GM21619 (cell line): ENCODE measurements around the gene BAG3.
A peak's percentile ranks its signal among the peaks of the same experiment; 100 is the strongest.
"Not testable (repeated sequence)": the region's sequence is repeated elsewhere in the genome, so short reads cannot be mapped to it uniquely, and the experiment has no call there.

Experiments used
- ATAC-seq: cut with Tn5 transposase; IDR thresholded peaks from one replicate; pipeline ENCODE4 v1.9.1; 2021; ENCODE audit not compliant: unreplicated experiment

The BAG3 gene

DNA sequence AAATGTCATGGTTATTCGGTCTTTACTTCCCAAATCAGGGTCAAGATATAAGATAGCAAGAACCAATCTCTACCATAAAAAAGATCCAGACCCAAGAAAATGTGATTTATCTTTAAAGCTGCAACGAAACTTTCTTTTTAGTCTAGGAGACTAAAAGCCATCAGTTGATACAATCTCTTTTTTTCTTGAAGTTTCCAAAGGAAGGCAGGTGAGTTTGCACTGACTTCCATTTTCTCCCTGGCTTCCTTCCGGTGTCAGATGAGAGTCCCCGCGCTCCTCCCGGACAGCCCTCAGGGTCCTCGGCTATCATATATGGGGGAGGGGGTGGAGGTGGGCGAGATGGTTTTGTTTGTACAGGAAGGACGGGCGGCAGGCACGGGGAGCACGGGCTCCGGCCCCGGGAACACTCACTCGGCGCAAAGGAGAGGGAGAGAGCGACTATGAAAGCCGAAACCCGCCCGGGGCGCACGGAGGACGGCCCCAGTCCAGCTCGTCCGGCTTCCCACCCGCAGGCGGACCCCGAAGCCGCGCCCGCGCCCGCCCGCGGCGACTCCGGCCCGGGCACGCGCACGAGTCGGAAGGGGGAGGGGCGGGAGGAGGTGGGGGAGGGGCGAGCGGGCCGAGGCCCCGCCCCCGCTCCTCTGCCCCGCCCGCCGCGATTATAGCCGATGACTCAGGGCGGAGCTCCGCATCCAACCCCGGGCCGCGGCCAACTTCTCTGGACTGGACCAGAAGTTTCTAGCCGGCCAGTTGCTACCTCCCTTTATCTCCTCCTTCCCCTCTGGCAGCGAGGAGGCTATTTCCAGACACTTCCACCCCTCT lies at the start of gene BAG3:
BAG3 (plus strand) TSS at position 689 of the 822 bp plus-strand sequence. CDS start 296 bp downstream, outside the sequence.
- peak; percentile 76 for ATAC-seq

DNA sequence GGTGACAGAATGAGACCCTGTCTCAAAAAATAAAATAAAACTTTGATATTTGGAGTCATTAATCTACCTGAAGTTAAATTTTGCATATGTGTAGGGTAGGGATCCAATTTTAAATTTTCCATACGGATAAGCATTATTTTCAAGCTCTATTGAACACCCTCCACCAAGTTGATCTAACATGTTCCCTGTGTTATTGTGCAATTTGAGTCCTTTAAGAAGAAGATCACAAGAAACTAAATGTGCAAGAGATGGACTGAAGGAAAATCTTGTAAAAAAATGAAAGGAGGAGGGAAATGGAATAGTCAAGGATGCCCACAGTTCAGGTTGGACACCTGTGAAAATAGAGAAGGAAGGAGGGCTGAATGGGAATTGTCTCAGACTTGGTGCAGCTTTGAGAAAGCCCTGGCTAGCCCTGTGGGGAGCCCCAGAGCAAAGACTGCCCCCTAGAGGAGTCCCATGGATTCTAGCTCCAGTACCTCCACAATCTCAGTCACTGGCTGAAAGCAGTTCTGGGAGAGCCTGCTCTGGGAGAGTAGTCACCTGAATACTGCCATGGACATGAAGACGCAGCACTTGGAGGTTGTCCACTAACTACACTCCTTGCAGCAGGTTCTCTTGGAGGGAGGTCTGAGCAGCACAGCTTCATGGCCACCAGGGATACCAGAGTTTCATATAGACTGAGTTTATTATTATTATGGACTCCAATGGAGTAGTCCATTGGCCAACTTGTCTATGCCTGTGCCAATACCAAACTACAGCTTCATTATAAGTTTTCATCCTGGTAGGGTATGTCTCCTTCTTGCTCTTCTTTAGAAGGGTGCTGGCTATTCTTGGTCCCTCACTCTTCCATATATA lies 48.7 kb upstream of the BAG3 start:
- ATAC-seq, result no peak

DNA sequence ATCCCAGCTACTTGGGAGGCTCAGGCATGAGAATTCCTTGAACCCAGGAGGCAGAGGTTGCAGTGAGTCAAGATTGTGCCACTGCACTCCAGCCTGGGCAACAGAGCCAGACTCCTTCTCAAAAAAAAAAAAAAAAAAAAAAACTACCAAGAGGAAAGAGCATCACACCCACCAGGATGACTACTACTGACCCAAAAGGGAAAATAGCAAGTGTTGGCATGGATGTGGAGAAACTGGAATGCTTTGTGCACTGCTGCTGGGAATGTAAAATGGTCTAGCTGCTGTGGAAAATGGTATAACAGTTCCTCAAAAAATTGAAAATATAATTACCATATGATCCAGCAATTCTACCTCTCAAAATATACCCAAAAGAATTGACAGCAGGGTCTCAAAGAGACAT lies 46.7 kb upstream of the BAG3 start:
- no peak for ATAC-seq

DNA sequence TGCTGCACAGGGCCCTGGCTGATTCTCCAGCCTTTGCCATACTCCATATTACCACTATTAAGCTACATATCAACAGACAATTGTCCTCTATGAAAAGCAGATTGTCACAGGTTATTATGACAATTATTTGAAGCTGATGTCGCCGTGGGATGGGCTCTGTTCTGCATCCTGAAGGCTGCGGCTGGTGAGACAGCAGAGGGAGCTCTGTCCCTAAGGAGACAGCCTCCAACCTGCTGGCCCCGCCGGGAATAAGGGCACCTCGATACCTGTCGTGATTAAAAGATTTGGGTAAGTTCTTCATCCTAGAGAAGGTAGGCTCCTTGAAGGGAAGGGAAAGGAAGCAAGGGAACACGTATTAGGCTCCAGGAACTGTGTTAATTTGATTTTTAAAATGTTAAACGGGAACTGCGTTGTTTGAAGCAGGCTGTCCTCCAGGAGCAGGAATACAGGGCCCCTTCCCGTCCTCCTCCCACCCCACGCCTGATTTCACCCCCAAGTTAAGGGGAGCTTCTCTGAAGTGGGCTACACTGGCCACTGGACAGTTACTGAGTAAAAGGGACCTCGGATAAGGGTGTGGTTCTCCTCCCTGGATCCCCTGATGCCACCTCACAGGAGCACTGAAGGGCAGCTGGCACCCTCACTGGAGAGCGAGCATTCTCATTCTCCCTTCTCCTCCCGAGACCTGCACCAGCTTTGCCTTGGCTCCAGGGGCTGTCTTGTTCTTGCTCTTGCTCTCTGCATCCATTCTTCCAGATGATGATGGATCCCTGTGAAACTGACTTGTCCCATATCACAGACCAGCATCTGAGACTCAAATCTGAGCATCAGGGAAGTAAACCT lies 42.6 kb upstream of the BAG3 start:
- no peak for ATAC-seq

DNA sequence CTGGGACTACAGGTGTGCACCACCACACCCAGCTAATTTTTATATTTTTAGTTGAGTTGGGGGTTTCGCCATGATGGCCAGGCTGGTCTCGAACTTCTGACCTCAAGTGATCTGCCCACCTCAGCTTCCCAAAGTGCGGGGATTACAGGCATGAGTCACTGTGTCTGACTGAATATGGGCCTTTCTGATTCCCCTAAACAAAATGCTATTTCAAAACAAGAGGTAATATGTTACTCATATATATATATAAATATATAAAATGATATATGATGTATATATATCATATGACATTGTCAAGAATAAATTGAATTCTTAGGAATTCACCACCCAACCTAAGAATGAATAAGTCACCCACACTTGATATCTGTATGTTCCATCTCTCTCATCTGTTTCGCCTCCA lies 41.7 kb upstream of the BAG3 start:
- ATAC-seq, result no peak

DNA sequence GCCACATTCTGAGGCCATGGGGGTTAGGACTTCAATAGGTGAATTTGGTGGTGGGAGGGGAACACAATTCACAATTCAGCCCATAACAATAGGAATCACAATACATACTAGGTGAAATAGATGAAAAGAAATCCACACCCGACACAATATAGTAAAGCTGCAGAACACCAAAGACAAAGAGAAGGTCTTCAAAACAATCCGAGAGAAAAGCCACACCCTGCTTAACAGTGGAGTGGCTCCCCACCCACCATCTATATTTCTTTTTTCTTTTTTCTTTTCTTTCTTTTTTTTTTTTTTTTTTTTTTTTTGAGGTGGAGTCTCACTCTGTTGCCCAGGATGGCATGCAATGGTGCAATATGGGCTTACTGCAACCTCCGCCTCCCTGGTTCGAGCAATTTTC lies 39.7 kb upstream of the BAG3 start:
- no peak for ATAC-seq

DNA sequence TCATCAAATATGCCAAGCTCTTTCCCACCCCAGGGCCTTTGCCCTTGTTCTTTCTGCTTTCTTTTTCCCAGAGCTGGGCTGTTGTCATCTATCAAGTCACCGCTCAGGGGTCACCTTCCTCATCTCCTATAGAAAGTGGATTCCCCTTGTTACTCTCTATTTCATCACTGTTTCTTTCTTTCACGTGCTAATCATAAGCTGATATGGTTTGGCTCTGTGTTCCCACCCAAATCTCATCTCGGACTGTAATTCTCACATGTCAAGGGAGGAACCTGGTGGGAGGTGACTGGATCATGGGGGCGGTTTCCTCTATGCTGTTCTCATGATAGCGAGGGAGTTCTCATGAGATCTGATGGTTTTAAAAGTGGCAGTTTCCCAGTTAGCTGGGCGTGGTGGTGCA lies 37.4 kb upstream of the BAG3 start:
- no peak for ATAC-seq

DNA sequence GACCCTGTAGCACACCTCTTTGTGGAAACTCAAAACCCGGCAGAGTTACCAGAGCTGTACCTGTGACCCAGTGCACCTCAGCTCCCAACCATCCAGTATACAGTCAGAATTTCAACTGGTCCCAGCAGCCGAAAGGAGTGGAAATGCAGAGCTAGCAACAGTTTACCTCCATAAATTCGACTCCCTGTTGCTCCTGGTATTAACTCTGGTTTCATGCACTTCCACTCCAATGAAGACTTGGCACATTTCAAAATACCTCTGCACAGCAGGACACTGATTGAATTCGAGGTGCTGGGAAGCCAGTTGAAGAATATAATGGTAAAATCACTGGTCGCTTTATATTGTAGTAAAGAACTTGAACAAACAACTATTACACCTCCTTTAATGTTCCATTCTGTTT lies 36.5 kb upstream of the BAG3 start:
- ATAC-seq, result no peak

DNA sequence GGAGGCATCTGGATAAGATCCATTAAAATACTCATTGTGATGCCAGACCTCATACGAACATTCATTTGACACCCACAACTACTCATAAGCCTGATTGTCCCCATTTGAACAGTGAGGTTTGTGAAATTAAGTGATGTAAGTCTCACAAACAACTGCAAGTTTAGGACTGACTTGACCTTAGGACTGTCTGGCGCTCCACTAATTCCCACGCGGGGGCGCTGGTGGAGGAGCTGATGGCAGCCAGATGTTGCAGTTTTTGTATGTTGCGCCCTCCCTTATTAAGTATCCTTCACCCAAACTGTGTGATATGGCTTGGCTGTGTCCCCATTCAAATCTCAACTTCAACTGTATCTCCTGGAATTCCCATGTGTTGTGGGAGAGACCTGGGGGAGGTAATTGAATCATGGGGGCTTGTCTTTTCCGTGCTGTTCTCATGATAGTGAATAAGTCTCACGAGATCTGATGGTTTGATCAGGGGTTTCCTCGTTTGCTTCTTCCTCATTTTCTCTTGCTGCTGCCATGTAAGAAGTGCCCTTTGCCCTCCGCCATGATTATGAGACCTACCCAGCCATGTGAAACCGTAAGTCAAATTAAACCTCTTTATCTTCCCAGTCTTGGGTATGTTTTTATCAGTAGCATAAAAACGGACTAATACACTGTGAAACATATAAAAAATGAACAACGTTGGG lies 34.2 kb upstream of the BAG3 start:
- no peak for ATAC-seq

DNA sequence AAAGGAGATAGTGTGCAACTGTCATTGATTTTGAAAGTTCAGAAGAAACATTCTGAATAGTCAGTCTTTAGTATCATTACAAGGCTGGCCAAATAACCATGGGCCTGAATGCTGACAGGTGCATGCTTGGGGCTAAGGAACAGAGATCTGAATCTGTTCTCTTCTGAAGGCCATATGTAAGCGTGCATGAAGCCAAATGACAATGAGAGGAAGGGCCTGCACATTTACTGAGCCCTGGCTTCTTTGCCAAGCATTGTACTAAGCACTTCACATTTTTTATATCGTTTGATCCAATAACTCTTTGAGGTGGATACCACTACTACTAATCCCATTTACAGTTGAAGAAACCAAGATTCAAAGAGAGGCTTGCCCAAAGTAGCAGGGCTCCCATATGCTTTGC lies 32.0 kb upstream of the BAG3 start:
- no peak for ATAC-seq

DNA sequence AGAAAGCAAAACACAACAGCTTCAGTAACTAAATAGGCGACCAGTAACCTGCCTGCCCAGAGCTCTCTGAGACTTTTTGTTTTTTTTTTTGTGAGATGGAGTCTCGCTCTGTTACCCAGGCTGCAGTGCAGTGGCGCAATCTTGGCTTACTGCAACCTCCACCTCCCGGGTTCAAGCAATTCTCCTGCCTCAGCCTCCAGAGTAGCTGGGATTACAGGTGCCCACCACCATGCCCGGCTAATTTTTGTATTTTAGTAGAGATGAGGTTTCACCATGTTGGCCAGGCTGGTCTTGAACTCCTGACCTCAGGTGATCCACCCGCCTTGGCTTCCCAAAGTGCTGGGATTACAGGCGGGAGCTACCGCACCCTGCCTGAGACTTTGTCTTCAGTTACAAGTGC lies 31.4 kb upstream of the BAG3 start:
- ATAC-seq, result not testable (repeated sequence)

DNA sequence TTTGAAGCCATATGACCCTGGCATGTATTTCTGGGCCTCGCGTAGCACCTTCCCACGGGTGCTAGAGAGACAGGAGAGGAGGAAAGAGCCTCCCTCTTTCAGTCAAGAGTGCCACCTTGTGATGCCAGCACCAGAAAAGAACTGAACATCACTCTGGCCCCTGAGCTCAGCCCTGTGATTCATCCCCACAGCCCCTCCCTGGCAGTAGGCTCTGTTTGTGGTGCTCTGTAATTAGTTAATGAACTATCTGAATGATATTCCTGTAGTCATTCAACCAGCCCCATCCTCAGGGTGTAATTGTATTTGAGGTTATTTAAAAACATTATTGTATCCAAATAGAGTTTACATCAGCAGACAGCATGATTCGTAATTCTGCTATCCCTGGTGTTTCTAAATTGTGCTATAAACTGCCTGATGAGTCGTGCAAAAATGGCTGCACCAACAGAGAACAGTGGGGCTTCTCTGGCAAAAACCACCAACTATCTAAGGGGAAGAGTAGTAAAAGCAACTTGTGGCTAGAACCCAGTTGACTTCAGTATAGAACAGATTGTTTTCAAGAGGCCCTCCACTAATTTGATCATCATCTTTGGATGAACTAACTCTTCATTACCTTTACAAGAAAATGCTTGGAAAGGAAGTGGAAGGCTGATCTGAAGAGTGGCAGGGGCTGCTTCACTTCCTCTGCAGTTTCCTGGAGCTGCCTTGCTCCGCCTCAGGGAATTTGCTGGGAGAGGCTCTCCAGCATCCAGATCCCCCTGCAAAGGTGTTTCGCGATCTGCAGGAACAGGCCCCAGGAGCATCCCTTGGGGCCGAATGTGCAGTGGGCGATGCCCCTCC lies 30.7 kb upstream of the BAG3 start:
- ATAC-seq, result no peak

DNA sequence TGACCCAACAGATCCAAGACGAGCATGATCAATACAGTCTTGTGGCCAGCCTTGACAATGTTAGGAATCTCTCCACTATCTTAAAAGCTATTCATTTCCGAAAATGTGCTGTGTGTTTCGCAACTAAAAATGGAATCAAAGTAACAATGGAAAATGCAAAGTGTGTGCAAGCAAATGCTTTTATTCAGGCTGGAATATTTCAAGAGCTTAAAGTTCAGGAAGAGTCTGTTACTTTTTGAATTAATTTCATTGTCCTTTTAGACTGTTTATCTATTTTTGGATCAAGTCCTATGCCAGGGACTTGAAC lies 30.1 kb upstream of the BAG3 start:
- ATAC-seq, result no peak

DNA sequence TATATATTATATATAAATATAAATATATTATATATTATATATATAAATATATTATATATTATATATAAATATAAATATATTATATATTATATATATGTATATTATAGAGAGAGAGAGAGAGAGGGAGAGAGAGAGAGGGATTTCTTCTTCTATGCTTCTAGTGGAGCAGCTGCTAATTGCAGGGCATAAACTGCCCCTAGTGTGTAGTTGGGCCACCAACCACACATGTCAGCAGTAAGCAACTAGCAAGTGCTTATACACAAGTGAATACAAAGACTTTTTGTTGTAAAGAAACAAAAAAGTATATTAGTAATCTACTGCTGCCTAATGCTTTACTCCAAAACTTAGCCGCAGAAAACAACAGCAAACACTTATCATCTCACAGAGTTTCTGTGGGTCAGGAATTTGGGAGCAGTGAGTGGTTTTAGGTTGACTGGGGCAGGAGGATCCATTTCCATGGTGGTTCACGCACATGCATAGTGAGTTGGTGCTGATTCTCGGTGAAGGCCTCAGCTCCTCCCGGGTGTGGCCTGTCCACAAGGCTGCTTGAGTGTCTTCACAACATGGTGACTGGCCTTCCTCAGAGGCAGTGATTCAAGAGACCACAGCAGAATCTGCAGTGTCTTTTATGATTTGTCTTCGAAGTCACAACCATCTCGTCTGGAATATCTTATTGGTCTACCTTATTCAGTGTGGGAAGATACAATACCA lies 25.5 kb upstream of the BAG3 start:
- ATAC-seq, result no peak

DNA sequence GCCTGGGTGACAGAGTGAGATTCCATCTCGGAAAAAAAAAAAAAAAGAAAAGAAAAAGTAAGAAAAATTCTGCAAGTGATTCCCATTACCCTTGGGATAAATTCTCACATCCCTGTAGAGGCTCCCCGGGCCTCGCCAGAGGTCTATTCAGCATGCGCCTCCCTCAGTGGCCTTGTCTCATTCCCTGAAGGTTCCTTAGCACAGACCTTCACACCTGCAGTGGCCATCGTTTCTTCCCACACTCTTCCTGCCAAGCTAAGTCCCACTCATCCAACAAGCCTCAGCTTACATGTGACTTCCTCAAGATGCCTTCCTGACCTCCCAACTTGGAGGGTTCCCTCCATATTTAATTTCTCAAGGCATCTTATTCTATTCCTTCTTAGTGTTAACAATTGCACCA lies 20.9 kb upstream of the BAG3 start:
- ATAC-seq, result no peak

DNA sequence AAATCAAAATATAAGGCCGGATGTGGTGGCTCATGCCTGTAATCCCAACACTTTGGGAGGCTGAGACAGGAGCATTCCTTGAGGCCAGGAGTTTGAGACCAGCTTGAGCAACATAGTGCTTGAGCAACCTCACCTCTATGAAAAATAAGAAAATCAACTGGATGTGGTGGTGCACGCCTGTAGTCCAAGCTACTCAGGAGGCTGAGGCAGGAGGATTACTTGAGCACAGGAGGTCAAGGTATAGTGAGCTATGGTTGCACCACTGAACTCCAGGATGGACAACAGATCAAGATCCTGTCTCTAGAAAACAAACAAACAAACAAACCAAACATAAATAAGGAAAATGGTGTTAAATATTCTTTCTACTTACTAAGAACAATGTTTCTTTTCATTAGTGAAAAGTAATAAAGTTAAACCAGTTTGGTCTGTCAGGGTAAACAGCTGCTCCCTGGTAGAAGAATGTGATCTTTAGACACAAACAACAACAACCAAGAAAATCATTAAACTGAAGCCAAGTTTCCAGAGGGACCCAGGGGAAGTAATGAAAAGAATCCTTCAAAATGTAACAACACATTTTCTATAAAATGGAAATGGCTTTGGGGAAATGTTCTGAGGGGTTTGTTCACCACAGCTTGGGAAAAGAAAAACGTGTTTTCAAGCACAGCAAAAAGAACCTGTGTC lies 17.5 kb upstream of the BAG3 start:
- ATAC-seq, result no peak

DNA sequence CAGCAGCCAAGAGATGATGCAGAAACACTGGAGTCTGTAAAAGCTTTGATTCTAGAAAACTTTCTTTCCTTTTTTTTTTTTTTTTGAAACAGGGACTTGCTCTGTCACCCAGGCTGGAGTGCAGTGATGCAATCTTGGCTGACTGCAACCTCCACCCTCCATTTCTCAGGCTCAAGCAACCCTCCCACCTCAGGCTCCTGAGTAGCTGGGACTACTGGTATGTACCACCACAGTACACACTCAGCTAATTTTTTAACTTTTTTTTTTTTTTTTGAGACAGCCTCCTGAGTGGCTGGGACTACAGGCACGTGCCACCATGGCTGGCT lies 17.0 kb upstream of the BAG3 start:
- ATAC-seq, result no peak

DNA sequence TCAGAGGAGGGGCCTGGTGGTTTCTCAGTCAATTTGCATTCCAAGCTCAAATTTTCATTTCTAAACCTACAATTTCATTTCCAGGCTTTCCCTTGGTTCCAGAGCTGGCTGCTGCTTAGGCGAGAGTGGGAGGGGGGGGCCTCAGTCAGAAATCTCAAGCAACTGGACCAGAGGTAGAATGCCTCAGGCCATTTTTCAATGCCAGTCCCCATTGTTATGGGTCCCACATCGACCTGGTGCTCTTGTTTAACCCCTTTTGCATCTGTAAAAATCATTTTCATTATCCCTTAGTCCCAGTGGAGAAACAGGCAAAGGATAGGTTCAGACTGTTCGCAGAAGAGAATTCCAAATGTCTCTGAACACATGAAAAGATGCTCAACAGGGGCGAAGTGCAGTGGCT lies 13.5 kb upstream of the BAG3 start:
- ATAC-seq, result no peak

DNA sequence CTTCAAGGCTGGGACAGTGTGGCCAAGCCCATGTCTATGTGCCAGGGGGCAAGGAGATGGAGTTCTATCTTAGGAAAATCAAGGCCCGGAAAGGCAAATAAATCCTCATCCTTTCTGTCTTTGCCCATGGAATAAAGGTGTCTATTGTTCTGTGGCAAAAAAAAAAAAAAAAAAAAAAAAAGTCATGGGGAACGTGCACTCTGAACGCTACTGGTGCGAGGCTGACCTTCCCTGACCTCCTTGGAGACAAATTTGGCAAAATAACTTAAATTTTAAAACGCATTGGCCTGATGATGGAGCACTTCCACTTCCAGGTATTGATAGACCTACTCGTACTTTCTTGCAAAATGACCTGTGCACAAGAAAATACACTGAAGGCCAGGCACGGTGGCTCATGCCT lies 12.2 kb upstream of the BAG3 start:
- no peak for ATAC-seq
